ENCODE data around the gene APBB3. TPM values are rescaled to one million over a fixed set of nuclear protein-coding genes. Genes with fewer than 3 reads are reported as not detected.
A peak's percentile ranks its signal among the peaks of the same experiment; 100 is the strongest.

Gene APBB3
- total RNA-seq, 2 experiments from 2014 or later = 24.9 TPM

- peak overlapping the region; percentile 98 for H3K27ac Mint-ChIP-seq
- H3K9me3 Mint-ChIP-seq = no peaks in the 10 kb centered on the region
- no peak for ATAC-seq
- POLR2A ChIA-PET = interaction anchor here (1.0 to 3.5 kb wide), 6 partner anchors 8 to 147 kb away, joined by 3 to 38 read pairs (median 16); partner anchors contain the start of genes ANKHD1, APBB3, IK and NDUFA2
- H3K4me1 Mint-ChIP-seq (ENCODE audit: low read depth) = peaks cover 59% of the 10 kb centered on the region
- H3K36me3 Mint-ChIP-seq (ENCODE audit: low read depth) = peaks cover 55% of the 10 kb centered on the region
- intact Hi-C loops (cut with micrococcal nuclease) = loop anchor here (5.0 kb wide), 1 partner anchor 88 kb away; the partner anchor contains the start of gene TMCO6
- no peak for TF ChIP-seq CTCF (IDR thresholded peaks at IDR 0.05)
- no peak for DNase-seq
- H3K4me3 Mint-ChIP-seq = peak overlapping the region; percentile 89
- CTCF ChIA-PET = interaction anchor here (1.4 to 4.0 kb wide), 2 partner anchors 22 to 85 kb away, joined by 3 to 16 read pairs; no protein-coding TSS in a partner anchor
- H3K27me3 Mint-ChIP-seq = no peaks in the 10 kb centered on the region
These were observed 14.9 kb downstream of the APBB3 start for GRCh38 chr5:140549237-140550144.

- H3K36me3 Mint-ChIP-seq (ENCODE audit: low read depth) = peaks cover 53% of the 10 kb centered on the region
- no peaks in the 10 kb centered on the region for H3K27me3 Mint-ChIP-seq
- POLR2A ChIA-PET = interaction anchor here (0.9 to 3.5 kb wide), 9 partner anchors 9 to 147 kb away, joined by 3 to 38 read pairs (median 12); partner anchors contain the start of genes ANKHD1, APBB3, HARS1 and HARS2
- CTCF ChIA-PET = interaction anchor here (1.1 to 4.0 kb wide), 6 partner anchors 9 to 142 kb away, joined by 3 to 16 read pairs (median 8); partner anchors contain the start of genes APBB3, HARS1, HARS2 and SLC35A4
- peaks cover 52% of the 10 kb centered on the region for H3K4me1 Mint-ChIP-seq (ENCODE audit: low read depth)
- no peaks in the 10 kb centered on the region for H3K9me3 Mint-ChIP-seq
- TF ChIP-seq CTCF (IDR thresholded peaks at IDR 0.05) = no peak
- ATAC-seq (no peak), DNase-seq (no peak)
- H3K4me3 Mint-ChIP-seq = peak overlapping the region; percentile 89
- H3K27ac Mint-ChIP-seq = peak overlapping the region; percentile 98
- intact Hi-C loops (cut with micrococcal nuclease) = loop anchor here (5.0 kb wide), 1 partner anchor 89 kb away; the partner anchor contains the start of gene TMCO6
These were observed 15.6 kb downstream of the APBB3 start for GRCh38 chr5:140548791-140549190.

DNA sequence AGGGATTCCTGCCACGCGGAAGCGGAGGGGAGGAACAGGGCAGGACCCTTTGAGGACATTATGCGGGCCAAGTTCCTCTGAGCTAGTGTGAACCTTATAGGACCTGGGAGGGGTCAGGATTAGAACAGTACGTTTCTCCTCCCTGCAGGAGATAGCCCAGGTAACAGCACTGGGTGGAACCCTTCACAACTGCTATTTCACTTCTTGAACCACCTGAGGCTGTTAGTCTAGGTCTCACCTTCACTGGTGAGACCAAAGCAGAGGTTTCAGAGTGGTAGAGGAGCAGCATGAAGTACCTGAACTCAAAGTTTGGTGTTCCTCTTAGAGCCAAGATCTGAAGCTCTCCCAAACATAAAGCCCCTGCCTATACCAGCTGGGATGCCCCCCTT, 16.1 kb downstream of the APBB3 start:
- Mint-ChIP-seq H3K36me3 (ENCODE audit: low read depth) (peaks cover 50% of the 10 kb centered on the region), H3K4me3 (peak overlapping the region; percentile 89), H3K4me1 (ENCODE audit: low read depth) (peaks cover 47% of the 10 kb centered on the region), H3K9me3 (no peaks in the 10 kb centered on the region), H3K27me3 (no peaks in the 10 kb centered on the region), H3K27ac (peak overlapping the region; percentile 98)
- CTCF ChIA-PET = interaction anchor here (1.1 to 4.0 kb wide), 12 partner anchors 10 to 143 kb away, joined by 3 to 16 read pairs (median 6); partner anchors contain the start of genes APBB3, HARS1, HARS2 and SLC35A4
- POLR2A ChIA-PET = interaction anchor here (0.9 to 3.5 kb wide), 12 partner anchors 8 to 146 kb away, joined by 3 to 38 read pairs (median 9); partner anchors contain the start of genes ANKHD1, APBB3, CD14 and HARS1
- intact Hi-C loops (cut with micrococcal nuclease) = loop anchor here (5.0 kb wide), 1 partner anchor 89 kb away; the partner anchor contains the start of gene TMCO6
- no peak for DNase-seq
- TF ChIP-seq CTCF (IDR thresholded peaks at IDR 0.05) = no peak
- ATAC-seq = peak; percentile 2

GRCh38 chr5:140547508-140548299, 16.7 kb downstream of the APBB3 start, which contains the start of gene EIF4EBP3:
Gene EIF4EBP3, plus strand, starts transcription at chr5:140547662. Its CDS starts 76 bp downstream, at chr5:140547738.
- peaks cover 41% of the 10 kb centered on the region for H3K4me1 Mint-ChIP-seq (ENCODE audit: low read depth)
- CTCF ChIA-PET = interaction anchor here (0.6 to 4.0 kb wide), 17 partner anchors 9 to 175 kb away, joined by 3 to 16 read pairs (median 4); partner anchors contain the start of genes APBB3, CD14, HARS1 and HARS2
- POLR2A ChIA-PET = interaction anchor here (0.8 to 3.5 kb wide), 17 partner anchors 8 to 146 kb away, joined by 3 to 38 read pairs (median 7); partner anchors contain the start of genes ANKHD1, APBB3, CD14 and HARS1
- peaks cover 48% of the 10 kb centered on the region for H3K36me3 Mint-ChIP-seq (ENCODE audit: low read depth)
- no peaks in the 10 kb centered on the region for H3K27me3 Mint-ChIP-seq
- H3K9me3 Mint-ChIP-seq = no peaks in the 10 kb centered on the region
- peak within 1 kb of the TSS; percentile 89 for H3K4me3 Mint-ChIP-seq
- ATAC-seq = peak; percentile 97
- H3K27ac Mint-ChIP-seq = peak within 1 kb of the TSS; percentile 98
- intact Hi-C loops (cut with micrococcal nuclease) = loop anchor here (5.0 kb wide), 1 partner anchor 90 kb away; the partner anchor contains the start of gene TMCO6
- peak; percentile 84 for TF ChIP-seq CTCF (IDR thresholded peaks at IDR 0.05)
- peak; percentile 94 for DNase-seq
